ENCODE data around the gene FXYD6. TPM values are rescaled to one million over a fixed set of nuclear protein-coding genes. Genes with fewer than 3 reads are reported as not detected.

Gene FXYD6
- total RNA-seq, 1 donor from 2014 or later = 0.99 TPM

GRCh38 chr11:117878939-117879475 is 2.5 kb upstream of the FXYD6 start:
- H3K4me3 Mint-ChIP-seq (ENCODE audit: unreplicated experiment) = no peak overlapping the region
- H3K4me1 Mint-ChIP-seq (ENCODE audit: unreplicated experiment) = peaks cover 12% of the 10 kb centered on the region
- H3K27me3 Mint-ChIP-seq (ENCODE audit: unreplicated experiment) = peaks cover 78% of the 10 kb centered on the region
- H3K27ac Mint-ChIP-seq (ENCODE audit: unreplicated experiment) = no peak overlapping the region
- H3K36me3 Mint-ChIP-seq (ENCODE audit: unreplicated experiment) = no peaks in the 10 kb centered on the region
- H3K9me3 Mint-ChIP-seq (ENCODE audit: unreplicated experiment) = no peaks in the 10 kb centered on the region
- DNase-seq (ENCODE audit: extremely low spot score, unreplicated experiment) = peak; percentile 48
- TF ChIP-seq, protein P1, sequence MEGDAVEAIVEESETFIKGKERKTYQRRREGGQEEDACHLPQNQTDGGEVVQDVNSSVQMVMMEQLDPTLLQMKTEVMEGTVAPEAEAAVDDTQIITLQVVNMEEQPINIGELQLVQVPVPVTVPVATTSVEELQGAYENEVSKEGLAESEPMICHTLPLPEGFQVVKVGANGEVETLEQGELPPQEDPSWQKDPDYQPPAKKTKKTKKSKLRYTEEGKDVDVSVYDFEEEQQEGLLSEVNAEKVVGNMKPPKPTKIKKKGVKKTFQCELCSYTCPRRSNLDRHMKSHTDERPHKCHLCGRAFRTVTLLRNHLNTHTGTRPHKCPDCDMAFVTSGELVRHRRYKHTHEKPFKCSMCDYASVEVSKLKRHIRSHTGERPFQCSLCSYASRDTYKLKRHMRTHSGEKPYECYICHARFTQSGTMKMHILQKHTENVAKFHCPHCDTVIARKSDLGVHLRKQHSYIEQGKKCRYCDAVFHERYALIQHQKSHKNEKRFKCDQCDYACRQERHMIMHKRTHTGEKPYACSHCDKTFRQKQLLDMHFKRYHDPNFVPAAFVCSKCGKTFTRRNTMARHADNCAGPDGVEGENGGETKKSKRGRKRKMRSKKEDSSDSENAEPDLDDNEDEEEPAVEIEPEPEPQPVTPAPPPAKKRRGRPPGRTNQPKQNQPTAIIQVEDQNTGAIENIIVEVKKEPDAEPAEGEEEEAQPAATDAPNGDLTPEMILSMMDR (IDR thresholded peaks at IDR 0.05) = no peak

DNA sequence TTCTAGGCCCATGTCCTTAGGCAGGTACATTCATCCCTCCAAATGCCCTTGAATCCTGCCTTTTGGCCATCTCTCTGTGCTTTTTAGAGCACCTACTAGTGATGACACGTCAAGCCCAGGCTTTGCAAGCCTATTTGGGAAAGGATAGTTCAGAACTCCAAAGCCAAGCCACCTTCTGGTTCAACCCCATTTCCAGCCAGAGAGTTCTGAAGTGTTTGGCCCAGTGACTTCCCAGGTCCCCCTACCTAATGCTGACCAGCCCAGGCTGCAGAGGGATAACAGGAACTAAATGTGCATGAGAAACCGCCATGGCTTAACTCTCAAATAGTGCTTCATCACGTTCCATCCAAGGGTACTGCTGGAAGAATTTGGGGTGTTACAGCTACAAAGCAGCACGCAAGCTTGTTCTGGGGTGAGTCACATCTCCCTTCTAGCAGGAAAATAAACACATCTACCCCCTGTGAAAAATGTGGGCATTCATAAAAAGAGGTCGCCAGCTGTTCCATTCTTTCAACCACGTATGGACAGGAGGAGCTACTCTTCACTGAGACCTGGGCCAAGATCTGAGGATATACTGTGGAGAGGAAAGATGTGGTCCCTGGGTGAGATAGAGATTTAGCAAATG is 2.0 kb upstream of the FXYD6 start:
- Mint-ChIP-seq H3K9me3 (ENCODE audit: unreplicated experiment) (no peaks in the 10 kb centered on the region), H3K27me3 (ENCODE audit: unreplicated experiment) (peaks cover 81% of the 10 kb centered on the region), H3K4me1 (ENCODE audit: unreplicated experiment) (peaks cover 12% of the 10 kb centered on the region), H3K36me3 (ENCODE audit: unreplicated experiment) (no peaks in the 10 kb centered on the region), H3K4me3 (ENCODE audit: unreplicated experiment) (no peak overlapping the region), H3K27ac (ENCODE audit: unreplicated experiment) (no peak overlapping the region)
- peak; percentile 57 for DNase-seq (ENCODE audit: extremely low spot score, unreplicated experiment)
- TF ChIP-seq, protein P1 (IDR thresholded peaks at IDR 0.05) = no peak

GRCh38 chr11:117877120-117877784 is 794 bp upstream of the FXYD6 start:
- Mint-ChIP-seq H3K27ac (ENCODE audit: unreplicated experiment) (no peak overlapping the region), H3K27me3 (ENCODE audit: unreplicated experiment) (peaks cover 75% of the 10 kb centered on the region), H3K36me3 (ENCODE audit: unreplicated experiment) (no peaks in the 10 kb centered on the region), H3K4me1 (ENCODE audit: unreplicated experiment) (peaks cover 12% of the 10 kb centered on the region), H3K9me3 (ENCODE audit: unreplicated experiment) (no peaks in the 10 kb centered on the region), H3K4me3 (ENCODE audit: unreplicated experiment) (peak overlapping the region; percentile 65)
- TF ChIP-seq, protein P1 (IDR thresholded peaks at IDR 0.05) = no peak
- peak; percentile 63 for DNase-seq (ENCODE audit: extremely low spot score, unreplicated experiment)

GRCh38 chr11:117876059-117876340 is 458 bp downstream of the FXYD6 start:
- Mint-ChIP-seq H3K27ac (ENCODE audit: unreplicated experiment) (no peak overlapping the region), H3K4me3 (ENCODE audit: unreplicated experiment) (peak overlapping the region; percentile 69), H3K9me3 (ENCODE audit: unreplicated experiment) (no peaks in the 10 kb centered on the region), H3K36me3 (ENCODE audit: unreplicated experiment) (no peaks in the 10 kb centered on the region), H3K4me1 (ENCODE audit: unreplicated experiment) (peaks cover 12% of the 10 kb centered on the region), H3K27me3 (ENCODE audit: unreplicated experiment) (peaks cover 74% of the 10 kb centered on the region)
- DNase-seq (ENCODE audit: extremely low spot score, unreplicated experiment) = no peak
- TF ChIP-seq, protein P1 (IDR thresholded peaks at IDR 0.05) = no peak

- Mint-ChIP-seq H3K4me1 (ENCODE audit: unreplicated experiment) (peaks cover 12% of the 10 kb centered on the region), H3K4me3 (ENCODE audit: unreplicated experiment) (peak overlapping the region; percentile 69), H3K27me3 (ENCODE audit: unreplicated experiment) (peaks cover 69% of the 10 kb centered on the region), H3K9me3 (ENCODE audit: unreplicated experiment) (no peaks in the 10 kb centered on the region), H3K27ac (ENCODE audit: unreplicated experiment) (no peak overlapping the region), H3K36me3 (ENCODE audit: unreplicated experiment) (no peaks in the 10 kb centered on the region)
- TF ChIP-seq, protein P1 (IDR thresholded peaks at IDR 0.05) = no peak
- peak; percentile 79 for DNase-seq (ENCODE audit: extremely low spot score, unreplicated experiment)
Observed at GRCh38 chr11:117875382-117876058, 938 bp downstream of the FXYD6 start.
